ENCODE data around the gene EML6.
A peak's percentile ranks its signal among the peaks of the same experiment; 100 is the strongest.

EML6 gene

DNA sequence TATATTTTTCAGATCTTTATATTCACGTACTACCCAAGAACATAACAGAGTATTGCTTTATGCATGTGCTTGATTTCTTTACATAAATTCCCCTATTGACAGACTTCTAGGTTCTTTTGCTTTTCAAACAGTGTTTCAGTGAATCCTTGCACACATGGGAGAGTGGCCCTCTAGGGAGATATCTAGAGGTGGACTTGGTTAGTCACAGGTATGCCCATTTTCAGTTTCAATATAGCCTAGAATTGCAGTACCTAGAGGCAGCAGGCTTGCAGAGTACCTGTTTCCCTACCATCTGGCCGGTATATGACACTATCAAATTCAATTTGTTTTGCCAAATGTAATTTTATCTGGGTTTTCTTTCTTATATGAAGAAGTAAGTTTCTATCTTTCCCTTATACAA is 36.8 kb downstream of the EML6 start:
- DNase-seq: no peak

DNA sequence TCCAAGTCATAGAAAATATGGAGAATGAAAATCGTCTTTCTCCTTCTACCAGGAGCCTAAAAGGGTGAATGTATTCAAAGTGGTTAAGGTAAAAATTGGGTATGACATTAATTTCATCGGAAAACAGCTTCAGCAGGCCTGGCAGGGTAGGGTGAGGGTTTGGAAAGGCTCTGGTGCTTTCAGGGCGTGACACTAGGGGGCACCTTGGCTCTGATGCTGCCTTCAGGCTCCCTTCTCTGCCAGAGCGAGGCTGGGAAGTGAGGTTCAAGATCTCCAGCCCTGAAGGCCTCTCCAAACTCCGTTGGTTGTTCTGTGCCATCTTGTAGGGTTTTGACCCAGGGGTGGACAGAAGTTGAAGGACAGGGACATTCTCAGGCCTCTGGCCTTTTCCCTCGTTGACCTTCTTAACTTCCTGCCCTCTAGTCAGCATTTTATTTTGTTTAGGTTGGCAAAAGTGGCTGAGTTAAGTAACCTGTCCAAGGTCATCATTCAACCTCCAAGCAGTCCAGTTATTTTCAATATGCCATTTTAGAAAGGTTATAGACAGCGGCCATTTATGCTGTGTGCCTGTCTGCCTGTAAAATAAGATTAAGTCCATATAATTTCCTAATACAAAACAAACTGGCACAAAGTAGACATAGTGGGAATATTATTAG is 40.3 kb downstream of the EML6 start:
- peak in 1 of 2 donors; percentile 7 for DNase-seq

DNA sequence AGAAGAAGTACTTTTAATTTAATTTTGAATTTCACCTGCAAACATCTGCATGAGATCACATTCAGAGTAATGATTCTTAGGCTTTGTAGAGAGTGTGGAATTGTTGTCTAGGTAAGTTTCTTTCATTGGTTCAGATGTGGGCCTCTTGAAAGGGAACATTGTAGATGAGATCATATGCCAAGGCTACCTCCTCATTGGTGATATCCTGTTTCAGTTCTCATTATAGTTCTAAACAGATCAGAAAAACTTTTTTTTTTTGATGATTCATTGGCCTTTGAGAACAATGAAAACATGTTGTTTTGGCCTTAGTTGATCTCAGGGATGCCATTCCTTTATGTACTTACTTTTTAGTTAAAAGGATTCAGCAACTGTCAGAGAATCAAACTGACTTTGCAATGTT is 44.5 kb downstream of the EML6 start:
- no peak for DNase-seq

GRCh38 chr2:54768772-54769428 is 45.4 kb downstream of the EML6 start:
- DNase-seq: no peak

DNA sequence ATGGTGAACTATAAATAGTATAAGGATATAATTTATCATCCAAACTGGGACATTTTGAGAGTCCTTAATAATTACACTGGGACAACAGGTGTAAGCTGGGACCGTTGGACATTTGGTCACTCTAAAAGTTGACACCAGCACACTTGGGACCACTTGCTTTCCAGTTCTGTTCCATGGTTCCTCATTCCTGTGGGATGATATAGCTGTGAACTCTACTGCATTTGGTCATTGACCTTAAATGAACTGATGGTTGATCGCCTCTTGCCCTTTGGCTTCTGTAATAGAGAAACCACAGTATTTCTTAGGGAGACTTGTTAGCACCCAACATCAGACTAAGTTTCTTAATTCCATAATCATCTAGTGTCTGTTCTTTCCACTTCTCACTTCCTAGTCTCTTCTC is 46.7 kb downstream of the EML6 start:
- no peak for DNase-seq

GRCh38 chr2:54770676-54771075 is 47.2 kb downstream of the EML6 start:
- DNase-seq: no peak

- no peak for DNase-seq
Observed at GRCh38 chr2:54771166-54771885, 47.9 kb downstream of the EML6 start.

DNA sequence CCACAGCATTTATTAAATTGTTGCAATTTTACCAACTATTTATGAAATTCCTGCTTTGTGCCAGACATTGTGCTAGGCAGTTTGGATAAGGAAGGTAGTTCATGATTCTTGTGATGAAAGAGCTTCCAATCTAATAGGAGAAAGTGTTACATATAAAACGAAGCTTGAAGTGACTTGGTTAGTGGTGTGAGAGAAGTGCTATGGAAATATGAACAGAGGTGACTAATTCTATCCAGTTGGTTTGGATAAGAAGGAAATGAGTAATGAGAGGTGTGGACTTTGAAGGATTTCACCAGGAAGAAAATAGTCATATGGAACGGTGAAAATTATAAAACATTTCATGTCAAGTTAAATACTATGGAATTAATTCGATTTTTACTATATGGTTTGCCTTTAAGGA is 48.6 kb downstream of the EML6 start:
- no peak for DNase-seq

DNA sequence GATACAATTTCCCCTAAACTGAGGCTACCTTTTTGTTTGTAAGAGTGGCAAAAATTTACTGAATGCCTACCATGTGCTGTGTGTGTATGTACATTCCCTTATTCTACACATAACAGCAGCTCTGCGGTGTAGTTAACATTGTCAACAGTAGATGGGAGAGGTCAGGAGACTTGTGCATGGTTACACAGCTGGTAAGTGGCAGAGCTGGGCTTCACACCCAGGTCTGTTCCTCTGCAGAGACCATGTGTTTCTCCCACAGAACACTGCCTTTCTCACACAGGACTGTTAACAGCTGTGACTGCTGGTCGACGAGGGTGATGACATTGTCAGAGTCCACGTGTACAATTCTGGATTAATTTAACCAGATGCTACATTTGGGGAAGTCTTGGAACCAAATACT is 49.1 kb downstream of the EML6 start:
- no peak for DNase-seq

DNA sequence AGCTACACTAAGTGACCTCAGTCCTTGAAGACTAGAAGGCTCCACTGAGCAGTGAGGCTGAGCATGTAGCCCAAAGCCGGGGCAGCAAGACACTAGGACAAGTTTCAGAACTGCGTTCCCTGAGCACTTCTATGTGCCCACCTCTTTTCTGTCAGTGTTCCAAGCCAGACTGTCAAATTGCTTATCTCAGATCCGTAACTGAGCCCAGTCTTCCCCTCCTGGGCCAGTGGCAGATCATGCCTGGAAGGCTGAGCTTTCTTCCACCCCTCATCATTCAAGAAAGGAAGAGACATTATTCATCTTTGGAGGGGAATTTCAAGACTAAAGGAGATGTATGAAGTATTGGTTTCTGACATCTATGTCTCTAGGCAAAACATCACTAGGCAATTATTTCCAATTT is 49.8 kb downstream of the EML6 start:
- DNase-seq: no peak

DNA sequence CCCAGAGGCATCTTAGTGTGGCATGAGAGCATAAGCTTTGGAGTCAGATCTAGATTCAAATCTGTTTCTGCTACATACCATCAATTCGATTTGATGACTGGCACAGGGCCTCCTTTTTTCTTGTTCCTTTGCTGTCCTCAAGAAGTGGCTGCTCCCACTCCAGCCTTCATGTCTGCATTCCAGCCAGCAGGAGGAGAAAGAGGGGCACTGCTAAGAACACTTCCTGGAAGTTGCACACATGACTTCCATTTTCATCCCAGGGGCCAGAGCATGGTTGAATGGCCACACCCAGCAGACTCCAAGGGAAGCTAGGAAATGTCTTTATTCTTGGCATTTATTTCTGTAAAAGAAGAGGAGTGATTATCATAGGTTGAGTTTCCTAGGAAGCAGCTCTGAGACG is 50.4 kb downstream of the EML6 start:
- no peak for DNase-seq

- DNase-seq: no peak
Observed at GRCh38 chr2:54775710-54776109, 52.2 kb downstream of the EML6 start.

DNA sequence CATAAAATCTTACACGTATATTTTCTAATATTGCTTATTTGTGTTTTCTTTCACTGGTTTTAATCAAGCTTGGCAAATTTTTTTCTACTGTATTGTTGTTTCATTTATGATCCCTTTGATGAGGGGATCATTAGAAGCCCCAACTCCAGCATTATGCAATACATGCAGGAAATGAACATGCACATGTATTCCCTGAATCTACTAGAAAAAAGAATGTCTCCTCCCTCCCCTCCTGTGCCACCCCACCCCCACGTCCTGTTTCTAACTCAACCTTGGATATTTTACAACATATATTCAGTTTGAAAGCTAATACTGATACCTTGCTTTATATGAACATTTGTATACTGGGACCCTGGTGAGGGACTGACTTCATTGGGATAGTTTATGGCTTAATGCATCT is 53.0 kb downstream of the EML6 start:
- no peak for DNase-seq

GRCh38 chr2:54783349-54783748 is 59.9 kb downstream of the EML6 start:
- no peak for DNase-seq

DNA sequence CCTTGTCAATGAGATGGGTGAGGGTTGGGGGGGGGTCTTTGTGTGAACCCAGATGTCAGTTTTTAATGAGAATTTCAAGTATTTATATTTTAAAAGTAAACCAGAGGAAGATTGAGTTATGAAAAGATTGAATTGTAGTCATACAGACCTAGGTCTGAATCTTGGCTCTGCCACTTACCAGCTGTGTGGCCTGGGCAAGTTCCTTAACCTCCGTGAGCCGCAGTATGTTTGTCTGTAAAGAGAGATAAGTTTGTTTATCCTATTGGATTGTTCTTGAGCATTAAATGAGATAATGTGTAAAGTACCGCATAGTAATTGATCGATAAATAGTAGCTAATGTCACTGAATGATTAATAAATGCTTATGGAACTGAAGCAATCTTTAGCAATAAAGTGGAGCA is 63.8 kb downstream of the EML6 start:
- no peak for DNase-seq

- peak in 1 of 2 donors; percentile 19 for DNase-seq
Observed at GRCh38 chr2:54787755-54788366, 64.4 kb downstream of the EML6 start.

DNA sequence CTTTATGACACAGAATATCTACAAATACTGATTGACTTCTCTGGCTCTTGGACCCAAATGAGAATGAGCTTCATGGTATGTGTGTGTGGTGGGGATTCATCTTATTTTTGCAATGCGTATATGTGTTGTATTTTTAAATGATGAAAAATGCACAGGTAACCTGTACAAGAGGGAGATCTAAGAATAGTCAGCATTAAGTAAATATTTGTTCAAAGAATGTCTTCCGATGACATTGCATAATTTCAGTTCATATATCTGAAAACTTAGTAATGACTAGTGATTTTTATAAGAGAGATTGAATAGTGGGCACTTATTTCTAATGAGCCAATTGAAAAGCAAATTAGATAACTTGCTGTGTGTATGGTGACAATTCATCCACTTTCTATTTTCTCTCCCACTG is 66.4 kb downstream of the EML6 start:
- no peak for DNase-seq

DNA sequence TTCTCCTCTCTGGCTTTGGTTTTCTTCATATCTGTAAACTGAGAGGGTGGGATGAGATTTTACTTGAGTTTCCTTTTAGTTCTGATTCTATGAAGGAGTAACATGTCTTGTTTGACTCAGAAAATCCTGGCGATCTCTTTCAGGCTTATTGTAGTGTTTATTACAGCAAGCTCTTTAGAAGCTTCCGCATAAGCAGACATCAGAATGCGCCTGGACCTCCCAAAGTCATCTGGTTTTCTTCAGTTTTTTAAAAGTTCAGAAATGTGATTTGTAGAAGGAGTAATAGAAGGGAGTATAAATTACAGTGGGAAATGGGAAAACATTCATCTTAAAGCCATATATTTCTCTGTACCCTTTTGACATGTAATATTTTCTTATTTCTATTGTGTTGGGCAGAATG is 68.4 kb downstream of the EML6 start:
- no peak for DNase-seq

GRCh38 chr2:54797307-54797706 is 73.8 kb downstream of the EML6 start:
- DNase-seq: no peak

- DNase-seq: no peak
Observed at GRCh38 chr2:54801352-54801751, 77.9 kb downstream of the EML6 start.

DNA sequence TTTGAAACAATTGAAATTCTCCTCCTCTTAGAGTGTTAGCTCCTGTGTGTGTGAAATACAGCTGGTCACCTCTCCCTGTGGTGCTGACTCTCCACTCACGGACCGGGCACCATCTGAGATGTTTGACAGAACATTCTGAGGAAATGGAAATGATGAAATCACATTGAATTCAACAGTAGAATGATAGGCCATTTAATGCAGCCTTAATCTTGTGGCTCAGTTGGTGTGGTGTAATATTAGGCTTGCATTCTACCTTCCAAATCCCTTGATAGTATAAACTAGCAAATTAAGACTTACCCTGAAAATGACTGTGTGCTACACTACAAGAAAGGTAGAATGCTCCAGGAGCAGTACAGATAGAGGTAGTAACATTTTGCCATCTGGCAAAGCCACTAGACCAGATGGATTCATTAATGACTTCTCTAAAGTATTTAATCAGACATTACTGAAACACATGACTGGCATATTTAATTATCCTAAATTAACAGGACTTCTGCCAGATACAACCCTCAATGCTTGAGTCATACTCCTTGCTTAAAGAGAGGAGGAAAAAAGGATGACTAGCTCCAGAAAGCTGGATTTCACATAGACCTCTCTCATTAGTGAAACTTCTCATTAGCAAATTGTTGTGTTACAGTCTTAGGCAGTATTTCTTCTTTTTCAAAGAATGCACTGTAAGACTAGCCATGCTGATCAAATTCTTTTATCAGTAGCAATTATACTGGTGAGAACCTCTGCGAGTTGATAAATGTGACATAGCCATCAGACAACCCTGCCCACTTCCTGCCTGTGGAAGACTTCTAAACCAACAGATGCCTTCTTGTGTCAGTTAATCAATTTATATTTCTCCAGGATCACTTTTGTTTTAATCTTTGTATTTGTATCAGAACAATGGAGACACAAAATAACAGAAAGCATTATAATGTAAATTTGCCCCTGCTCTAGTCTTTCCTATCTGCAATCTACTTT is 80.6 kb downstream of the EML6 start:
- no peak for DNase-seq

DNA sequence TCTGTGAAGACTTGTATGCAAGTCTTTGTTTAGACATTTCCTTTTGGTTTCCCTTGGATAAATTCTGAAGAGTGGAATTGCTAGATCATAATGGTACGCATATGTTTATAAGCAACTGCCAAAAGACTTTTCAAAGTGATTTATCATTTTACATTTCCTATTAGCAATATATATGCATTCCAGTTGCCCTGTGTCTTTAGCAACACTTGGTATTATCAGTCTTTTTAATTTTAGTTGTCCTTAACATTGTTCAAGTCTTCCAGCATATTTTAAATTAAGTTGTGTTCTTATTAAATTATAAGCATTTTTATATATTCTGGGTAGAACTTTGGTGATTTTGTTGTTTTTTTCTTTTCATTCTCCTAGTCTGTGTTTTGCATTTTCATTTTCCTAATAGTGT is 81.8 kb downstream of the EML6 start:
- no peak for DNase-seq

- DNase-seq: no peak
Observed at GRCh38 chr2:54806975-54807374, 83.5 kb downstream of the EML6 start.
